Measurements from ENCODE around the gene NCOA1.

DNA sequence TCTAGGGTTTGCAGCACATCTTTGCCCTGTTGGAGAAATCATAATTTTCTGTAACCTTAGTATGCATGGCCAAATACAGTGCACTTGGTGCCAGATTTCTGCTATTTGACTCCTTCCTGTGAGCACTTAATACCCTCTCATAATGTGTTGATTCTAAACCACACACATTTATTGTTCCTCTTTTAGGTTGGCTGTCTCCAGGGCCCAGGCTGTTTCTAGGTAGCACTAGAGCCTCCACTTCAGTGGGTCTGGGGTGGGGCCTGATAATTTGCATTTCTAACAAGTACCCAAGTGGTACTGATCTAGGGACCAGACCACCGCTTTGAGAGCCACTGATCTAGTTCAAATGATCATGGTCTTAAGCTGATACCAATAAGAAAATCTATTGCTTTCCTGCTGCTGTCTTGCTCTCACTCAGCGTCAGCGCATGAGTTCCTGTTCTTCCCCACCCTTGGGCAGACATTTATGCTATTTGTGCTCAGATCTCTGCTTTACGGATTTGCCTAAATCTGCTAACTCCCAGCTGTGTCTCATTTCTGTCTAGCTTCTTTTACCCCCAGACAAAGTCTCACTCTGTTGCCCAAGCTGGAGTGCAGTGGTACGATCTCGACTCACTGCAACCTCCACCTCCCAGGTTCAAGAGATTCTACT, 294.7 kb downstream of the NCOA1 start:
- TF ChIP-seq, protein P1, sequence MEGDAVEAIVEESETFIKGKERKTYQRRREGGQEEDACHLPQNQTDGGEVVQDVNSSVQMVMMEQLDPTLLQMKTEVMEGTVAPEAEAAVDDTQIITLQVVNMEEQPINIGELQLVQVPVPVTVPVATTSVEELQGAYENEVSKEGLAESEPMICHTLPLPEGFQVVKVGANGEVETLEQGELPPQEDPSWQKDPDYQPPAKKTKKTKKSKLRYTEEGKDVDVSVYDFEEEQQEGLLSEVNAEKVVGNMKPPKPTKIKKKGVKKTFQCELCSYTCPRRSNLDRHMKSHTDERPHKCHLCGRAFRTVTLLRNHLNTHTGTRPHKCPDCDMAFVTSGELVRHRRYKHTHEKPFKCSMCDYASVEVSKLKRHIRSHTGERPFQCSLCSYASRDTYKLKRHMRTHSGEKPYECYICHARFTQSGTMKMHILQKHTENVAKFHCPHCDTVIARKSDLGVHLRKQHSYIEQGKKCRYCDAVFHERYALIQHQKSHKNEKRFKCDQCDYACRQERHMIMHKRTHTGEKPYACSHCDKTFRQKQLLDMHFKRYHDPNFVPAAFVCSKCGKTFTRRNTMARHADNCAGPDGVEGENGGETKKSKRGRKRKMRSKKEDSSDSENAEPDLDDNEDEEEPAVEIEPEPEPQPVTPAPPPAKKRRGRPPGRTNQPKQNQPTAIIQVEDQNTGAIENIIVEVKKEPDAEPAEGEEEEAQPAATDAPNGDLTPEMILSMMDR (IDR thresholded peaks at IDR 0.05), result no peak
- TF ChIP-seq POLR2AphosphoS5 (IDR thresholded peaks at IDR 0.05; ENCODE audit: low read depth, low read length) (no peak), TCF7L2 (IDR thresholded peaks at IDR 0.05; ENCODE audit: low read depth, low read length) (no peak), SIN3A (IDR thresholded peaks at IDR 0.05; ENCODE audit: borderline replicate concordance, insufficient read depth, low read depth, low read length) (no peak)
- TF ChIP-seq, protein P2, sequence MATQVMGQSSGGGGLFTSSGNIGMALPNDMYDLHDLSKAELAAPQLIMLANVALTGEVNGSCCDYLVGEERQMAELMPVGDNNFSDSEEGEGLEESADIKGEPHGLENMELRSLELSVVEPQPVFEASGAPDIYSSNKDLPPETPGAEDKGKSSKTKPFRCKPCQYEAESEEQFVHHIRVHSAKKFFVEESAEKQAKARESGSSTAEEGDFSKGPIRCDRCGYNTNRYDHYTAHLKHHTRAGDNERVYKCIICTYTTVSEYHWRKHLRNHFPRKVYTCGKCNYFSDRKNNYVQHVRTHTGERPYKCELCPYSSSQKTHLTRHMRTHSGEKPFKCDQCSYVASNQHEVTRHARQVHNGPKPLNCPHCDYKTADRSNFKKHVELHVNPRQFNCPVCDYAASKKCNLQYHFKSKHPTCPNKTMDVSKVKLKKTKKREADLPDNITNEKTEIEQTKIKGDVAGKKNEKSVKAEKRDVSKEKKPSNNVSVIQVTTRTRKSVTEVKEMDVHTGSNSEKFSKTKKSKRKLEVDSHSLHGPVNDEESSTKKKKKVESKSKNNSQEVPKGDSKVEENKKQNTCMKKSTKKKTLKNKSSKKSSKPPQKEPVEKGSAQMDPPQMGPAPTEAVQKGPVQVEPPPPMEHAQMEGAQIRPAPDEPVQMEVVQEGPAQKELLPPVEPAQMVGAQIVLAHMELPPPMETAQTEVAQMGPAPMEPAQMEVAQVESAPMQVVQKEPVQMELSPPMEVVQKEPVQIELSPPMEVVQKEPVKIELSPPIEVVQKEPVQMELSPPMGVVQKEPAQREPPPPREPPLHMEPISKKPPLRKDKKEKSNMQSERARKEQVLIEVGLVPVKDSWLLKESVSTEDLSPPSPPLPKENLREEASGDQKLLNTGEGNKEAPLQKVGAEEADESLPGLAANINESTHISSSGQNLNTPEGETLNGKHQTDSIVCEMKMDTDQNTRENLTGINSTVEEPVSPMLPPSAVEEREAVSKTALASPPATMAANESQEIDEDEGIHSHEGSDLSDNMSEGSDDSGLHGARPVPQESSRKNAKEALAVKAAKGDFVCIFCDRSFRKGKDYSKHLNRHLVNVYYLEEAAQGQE (IDR thresholded peaks at IDR 0.05; ENCODE audit: insufficient read depth in 1 of 2, low read depth in 2 of 2, low read length in 1 of 2), result no peak

Data from Panc1 (cell line).